Upper lobe of left lung (tissue), 4 donors: ENCODE data around the gene TMEM225B.

Experiments
- POLR2A ChIP-seq, 4 donors: fragments of 450-650 bp; IDR thresholded peaks; one replicate each; pipeline ENCODE4 v1.5.1; 2016 to 2017; ENCODE audit warnings: antibody characterized with exemption in 4 of 4, mild to moderate bottlenecking in 2 of 4
- POLR2AphosphoS5 ChIP-seq, 2 donors: sonication (generic); formaldehyde crosslinking; IDR thresholded peaks; one replicate each; pipeline ENCODE4 v1.5.1; 2017; ENCODE audit warnings: antibody characterized with exemption in 2 of 2
- TF ChIP-seq, protein P1 (sequence below), 6 experiments: fragments of 450-650 bp in 4 of 6; fragments of 200-600 bp in 2 of 6; sonication (generic) in 2 of 6; IDR thresholded peaks; one replicate each; pipeline ENCODE4 v1.5.1; 2016 to 2019; ENCODE audit warnings: antibody characterized with exemption in 6 of 6

DNA sequence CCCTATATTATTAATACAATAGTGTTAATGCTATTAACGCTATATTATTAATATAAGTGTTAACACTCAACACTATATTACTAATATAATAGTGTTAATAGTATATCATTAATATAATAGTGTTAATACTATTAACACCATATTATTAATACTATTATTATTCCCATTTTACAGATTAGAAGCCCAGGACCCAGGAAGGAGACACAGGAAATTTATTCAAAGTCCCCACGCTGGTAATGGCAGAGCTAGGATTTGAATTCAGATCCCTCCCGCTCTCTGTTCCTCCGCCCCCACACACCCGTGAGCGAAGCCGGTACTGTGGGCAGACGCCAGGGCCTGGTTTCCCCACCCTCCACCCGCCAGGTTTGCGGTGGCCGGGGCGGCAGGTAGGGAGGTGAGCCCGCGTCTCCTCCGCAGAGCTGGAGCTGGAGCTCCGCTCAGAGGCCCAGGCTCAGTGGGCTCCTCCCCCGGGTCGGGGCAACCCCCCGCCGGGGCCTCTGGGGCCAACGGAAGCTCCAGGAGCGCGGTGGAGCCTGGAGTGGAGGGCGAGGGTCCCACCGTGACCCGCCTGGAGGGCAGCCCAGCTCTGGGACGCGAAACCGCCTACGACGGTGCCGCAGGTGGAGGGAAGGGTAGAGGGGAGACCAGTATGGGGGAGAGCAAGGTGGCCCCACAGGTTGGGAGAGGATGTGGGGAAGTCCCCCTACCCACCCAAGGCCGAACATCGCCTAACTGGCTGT lies at the start of gene TMEM225B:
- TF ChIP-seq POLR2AphosphoS5 (IDR thresholded peaks at IDR 0.05) (no peak), POLR2A (IDR thresholded peaks at IDR 0.05) (no peak)
- TF ChIP-seq, protein P1, sequence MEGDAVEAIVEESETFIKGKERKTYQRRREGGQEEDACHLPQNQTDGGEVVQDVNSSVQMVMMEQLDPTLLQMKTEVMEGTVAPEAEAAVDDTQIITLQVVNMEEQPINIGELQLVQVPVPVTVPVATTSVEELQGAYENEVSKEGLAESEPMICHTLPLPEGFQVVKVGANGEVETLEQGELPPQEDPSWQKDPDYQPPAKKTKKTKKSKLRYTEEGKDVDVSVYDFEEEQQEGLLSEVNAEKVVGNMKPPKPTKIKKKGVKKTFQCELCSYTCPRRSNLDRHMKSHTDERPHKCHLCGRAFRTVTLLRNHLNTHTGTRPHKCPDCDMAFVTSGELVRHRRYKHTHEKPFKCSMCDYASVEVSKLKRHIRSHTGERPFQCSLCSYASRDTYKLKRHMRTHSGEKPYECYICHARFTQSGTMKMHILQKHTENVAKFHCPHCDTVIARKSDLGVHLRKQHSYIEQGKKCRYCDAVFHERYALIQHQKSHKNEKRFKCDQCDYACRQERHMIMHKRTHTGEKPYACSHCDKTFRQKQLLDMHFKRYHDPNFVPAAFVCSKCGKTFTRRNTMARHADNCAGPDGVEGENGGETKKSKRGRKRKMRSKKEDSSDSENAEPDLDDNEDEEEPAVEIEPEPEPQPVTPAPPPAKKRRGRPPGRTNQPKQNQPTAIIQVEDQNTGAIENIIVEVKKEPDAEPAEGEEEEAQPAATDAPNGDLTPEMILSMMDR (IDR thresholded peaks at IDR 0.05): no peak
